H9 (cell line): ENCODE data around the gene ANKRD13D. TPM values are rescaled to one million over a fixed set of nuclear protein-coding genes. Genes with fewer than 3 reads are reported as not detected.

Source experiments
- DNase-seq: peaks from one replicate; pipeline ENCODE4 v3.0.0-alpha.2; 2017
- H2AFZ ChIP-seq: one replicate; pipeline ENCODE4 v1.6.1; 2013; ENCODE audit warnings: mild to moderate bottlenecking, low read length, control low read depth, moderate library complexity
- H2AK5ac ChIP-seq: 2 replicates; pipeline ENCODE4 v1.6.1; 2013; ENCODE audit warnings: low read length, control low read depth, mixed read lengths; ENCODE audit not compliant: insufficient read length
- H2BK120ac ChIP-seq: one replicate; pipeline ENCODE4 v1.6.1; 2013; ENCODE audit warnings: low read depth, mild to moderate bottlenecking, low read length, control low read depth, inconsistent platforms; ENCODE audit not compliant: poor library complexity, severe bottlenecking
- H2BK12ac ChIP-seq: 2 replicates; pipeline ENCODE4 v1.6.1; 2013; ENCODE audit warnings: low read length, control low read depth, mixed read lengths, low read depth; ENCODE audit not compliant: insufficient read length
- H2BK15ac ChIP-seq: 2 replicates; pipeline ENCODE4 v1.6.1; 2013; ENCODE audit warnings: low read depth, low read length, control low read depth
- H2BK20ac ChIP-seq: one replicate; pipeline ENCODE4 v1.6.1; 2013; ENCODE audit warnings: low read depth, mild to moderate bottlenecking, low read length, control low read depth, inconsistent platforms; ENCODE audit not compliant: poor library complexity, severe bottlenecking
- H2BK5ac ChIP-seq: 2 replicates; pipeline ENCODE4 v1.6.1; 2013; ENCODE audit warnings: low read length, control low read depth, mixed read lengths; ENCODE audit not compliant: insufficient read length
- H3K14ac ChIP-seq: 2 replicates; pipeline ENCODE4 v1.6.1; 2013; ENCODE audit warnings: low read length, control low read depth; ENCODE audit not compliant: insufficient read depth
- H3K18ac ChIP-seq: 2 replicates; pipeline ENCODE4 v1.6.1; 2013; ENCODE audit warnings: low read depth, mild to moderate bottlenecking, mixed read lengths, low read length, control low read depth; ENCODE audit not compliant: insufficient read length
- H3K23ac ChIP-seq: 2 replicates; pipeline ENCODE4 v1.6.1; 2013; ENCODE audit warnings: low read length, control low read depth, mixed read lengths, low read depth; ENCODE audit not compliant: insufficient read length
- H3K23me2 ChIP-seq: 2 replicates; pipeline ENCODE4 v1.6.1; 2013; ENCODE audit warnings: low read depth, mild to moderate bottlenecking, mixed read lengths, low read length, control low read depth; ENCODE audit not compliant: insufficient read length, poor library complexity, severe bottlenecking
- H3K27ac ChIP-seq: 2 replicates; pipeline ENCODE4 v1.5.1; 2013; ENCODE audit warnings: low read length, control low read depth, mixed read lengths, low read depth; ENCODE audit not compliant: insufficient read length
- H3K27me3 ChIP-seq: 2 replicates; pipeline ENCODE4 v1.6.1; 2013; ENCODE audit warnings: low read length, control low read depth, inconsistent platforms; ENCODE audit not compliant: insufficient read depth
- H3K4ac ChIP-seq: 2 replicates; pipeline ENCODE4 v1.6.1; 2013; ENCODE audit warnings: low read depth, mild to moderate bottlenecking, control low read depth, inconsistent platforms, low read length, moderate library complexity
- H3K4me1 ChIP-seq: 2 replicates; pipeline ENCODE4 v1.6.1; 2013; ENCODE audit warnings: low read length, control low read depth, inconsistent platforms; ENCODE audit not compliant: insufficient read depth
- H3K4me2 ChIP-seq: 2 replicates; pipeline ENCODE4 v1.6.1; 2013; ENCODE audit warnings: low read length, control low read depth, mixed read lengths; ENCODE audit not compliant: insufficient read length, insufficient read depth
- H3K56ac ChIP-seq: 2 replicates; pipeline ENCODE4 v1.6.1; 2013; ENCODE audit warnings: low read depth, mild to moderate bottlenecking, mixed read lengths, low read length, control low read depth; ENCODE audit not compliant: insufficient read length
- H3K79me1 ChIP-seq: 2 replicates; pipeline ENCODE4 v1.6.1; 2013; ENCODE audit warnings: low read depth, mild to moderate bottlenecking, moderate library complexity, low read length, control low read depth, inconsistent platforms; ENCODE audit not compliant: insufficient read depth, poor library complexity, severe bottlenecking
- H3K79me2 ChIP-seq: 2 replicates; pipeline ENCODE4 v1.6.1; 2013; ENCODE audit warnings: low read length, control low read depth, inconsistent platforms; ENCODE audit not compliant: insufficient read depth
- H3K9ac ChIP-seq: 2 replicates; pipeline ENCODE4 v1.6.1; 2013; ENCODE audit warnings: low read length, control low read depth, mixed read lengths; ENCODE audit not compliant: insufficient read length; ENCODE audit errors: extremely low read depth
- H3K9me3 ChIP-seq: one replicate; pipeline ENCODE4 v1.6.1; 2013; ENCODE audit warnings: low read depth, low read length, inconsistent platforms; ENCODE audit not compliant: control insufficient read depth
- H3T11ph ChIP-seq: one replicate; pipeline ENCODE4 v1.6.1; 2013; ENCODE audit warnings: mild to moderate bottlenecking, low read length, control low read depth, inconsistent platforms
- H4K20me1 ChIP-seq: one replicate; pipeline ENCODE4 v1.6.1; 2013; ENCODE audit not compliant: control insufficient read depth, insufficient read length, insufficient read depth
- H4K5ac ChIP-seq: 2 replicates; pipeline ENCODE4 v1.6.1; 2013; ENCODE audit warnings: low read depth, mild to moderate bottlenecking, mixed read lengths, low read length, control low read depth; ENCODE audit not compliant: insufficient read length
- H4K8ac ChIP-seq: replicated peaks from 2 replicates; pipeline ENCODE4 v1.6.1; 2013; ENCODE audit warnings: low read length, control low read depth, mixed read lengths, low read depth; ENCODE audit not compliant: insufficient read length
- H4K91ac ChIP-seq: 2 replicates; pipeline ENCODE4 v1.6.1; 2013; ENCODE audit warnings: low read depth, mild to moderate bottlenecking, moderate library complexity, mixed read lengths, low read length, control low read depth; ENCODE audit not compliant: insufficient read length
- H3K27ac Mint-ChIP-seq, 3 experiments: 2 replicates in 2 of 3; 3 replicates in 1 of 3; pipeline ENCODE4 v1.8.0; 2020 to 2021; ENCODE audit warnings: mixed read lengths in 3 of 3, mild to moderate bottlenecking in 1 of 3, moderate library complexity in 1 of 3
- H3K27me3 Mint-ChIP-seq: 2 replicates; pipeline ENCODE4 v1.8.0; 2021; ENCODE audit warnings: low read depth, mild to moderate bottlenecking, moderate library complexity, mixed read lengths
- H3K36me3 Mint-ChIP-seq, 3 experiments: 2 replicates in 2 of 3; 3 replicates in 1 of 3; pipeline ENCODE4 v1.8.0; 2020 to 2021; ENCODE audit warnings: low read depth in 3 of 3, mixed read lengths in 3 of 3; ENCODE audit not compliant: insufficient read depth in 1 of 3
- H3K4me1 Mint-ChIP-seq, 2 experiments: 2 replicates each; pipeline ENCODE4 v1.8.0; 2020; ENCODE audit warnings: mixed read lengths in 2 of 2
- H3K4me3 Mint-ChIP-seq, 2 experiments: 2 replicates in 1 of 2; 3 replicates in 1 of 2; pipeline ENCODE4 v1.8.0; 2020 to 2021; ENCODE audit warnings: mild to moderate bottlenecking in 2 of 2, mixed read lengths in 2 of 2, moderate library complexity in 1 of 2
- H3K9me3 Mint-ChIP-seq, 2 experiments: 2 replicates in 1 of 2; 3 replicates in 1 of 2; pipeline ENCODE4 v1.8.0; 2020; ENCODE audit warnings: mild to moderate bottlenecking in 2 of 2, mixed read lengths in 2 of 2, moderate library complexity in 1 of 2
- WGBS: extraction: QIAGEN DNeasy Blood & Tissue Kit; methylation state at CpG from one replicate; pipeline ENCODE4 v1.1.7; 2013; ENCODE audit warnings: missing lambda C conversion rate, low lambda C conversion rate, mixed read lengths; ENCODE audit not compliant: insufficient read length; ENCODE audit errors: extremely low coverage; 5-methylcytosine and 5-hydroxymethylcytosine counted together
- total RNA-seq: library from RNA; stranded (reverse); gene quantifications from 2 replicates; pipeline ENCODE4 v1.2.1, GENCODE V29; 2021
- TF ChIP-seq, protein P1 (sequence below): fragments of 200-600 bp; sonication (generic); conservative IDR thresholded peaks from 3 replicates; pipeline ENCODE4 v1.8.0; 2021; ENCODE audit warnings: antibody characterized with exemption, mild to moderate bottlenecking

Gene ANKRD13D
- total RNA-seq, 1 experiment from 2014 or later: 42.1 TPM

DNA sequence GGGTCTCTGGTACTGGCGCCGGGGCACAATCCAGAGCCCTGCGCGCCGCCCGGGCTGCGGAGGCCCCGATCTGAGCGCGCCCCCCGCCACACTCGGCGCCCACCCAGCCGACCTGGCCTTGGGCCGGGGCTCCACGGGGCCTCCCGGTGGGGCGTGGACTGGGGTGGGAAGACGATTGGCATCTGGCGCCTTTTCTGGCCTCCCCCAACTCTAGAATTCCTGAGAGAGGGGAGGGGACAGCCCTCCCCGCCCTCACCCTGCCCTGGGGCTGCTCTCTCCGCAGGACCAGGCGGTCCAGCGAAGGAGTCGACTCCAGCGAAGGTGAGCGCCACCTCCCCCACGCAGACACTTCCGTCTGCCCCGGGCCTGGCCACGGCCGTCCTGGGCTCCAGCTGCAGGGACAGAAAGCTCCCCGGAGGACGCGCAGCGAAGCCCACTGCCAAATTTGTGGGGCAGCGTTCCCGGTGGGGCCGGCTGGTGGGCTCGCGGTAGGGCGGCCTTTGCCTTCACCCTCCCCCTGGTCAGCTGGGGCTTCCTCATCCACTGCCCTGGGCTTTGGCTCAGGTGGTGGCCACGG lies 14.8 kb downstream of the ANKRD13D start:
- no peak overlapping the region; the same call in 1 of the 2 replicates for H3K14ac ChIP-seq
- no peak overlapping the region for H2BK15ac ChIP-seq
- H3K27ac ChIP-seq: no peak overlapping the region
- no peaks in the 10 kb centered on the region for H3K79me1 ChIP-seq
- H3K27me3 Mint-ChIP-seq: peaks cover 6% of the 10 kb centered on the region
- H3K4me2 ChIP-seq: peak overlapping the region; percentile 65
- H4K8ac ChIP-seq: no peak overlapping the region
- H3T11ph ChIP-seq: no peak overlapping the region
- H4K20me1 ChIP-seq: no peaks in the 10 kb centered on the region
- no peaks in the 10 kb centered on the region for H3K79me2 ChIP-seq
- H4K91ac ChIP-seq: no peak overlapping the region
- H3K18ac ChIP-seq: no peak overlapping the region
- peak; percentile 38 for DNase-seq
- no peak overlapping the region for H2BK20ac ChIP-seq
- no peaks in the 10 kb centered on the region for H3K27me3 ChIP-seq
- no peak overlapping the region for H3K23ac ChIP-seq
- H3K4me1 ChIP-seq: no peaks in the 10 kb centered on the region
- H2BK120ac ChIP-seq: no peak overlapping the region
- no peaks in the 10 kb centered on the region for H3K9me3 Mint-ChIP-seq
- H2AFZ ChIP-seq: no peak overlapping the region
- peaks cover 0 to 26% (median 8%) of the 10 kb centered on the region in 3 experiments; a peak in 4 of 7 replicates for H3K36me3 Mint-ChIP-seq
- H3K56ac ChIP-seq: no peak overlapping the region
- H3K27ac Mint-ChIP-seq: no peak overlapping the region
- H4K5ac ChIP-seq: no peak overlapping the region
- TF ChIP-seq, protein P1, sequence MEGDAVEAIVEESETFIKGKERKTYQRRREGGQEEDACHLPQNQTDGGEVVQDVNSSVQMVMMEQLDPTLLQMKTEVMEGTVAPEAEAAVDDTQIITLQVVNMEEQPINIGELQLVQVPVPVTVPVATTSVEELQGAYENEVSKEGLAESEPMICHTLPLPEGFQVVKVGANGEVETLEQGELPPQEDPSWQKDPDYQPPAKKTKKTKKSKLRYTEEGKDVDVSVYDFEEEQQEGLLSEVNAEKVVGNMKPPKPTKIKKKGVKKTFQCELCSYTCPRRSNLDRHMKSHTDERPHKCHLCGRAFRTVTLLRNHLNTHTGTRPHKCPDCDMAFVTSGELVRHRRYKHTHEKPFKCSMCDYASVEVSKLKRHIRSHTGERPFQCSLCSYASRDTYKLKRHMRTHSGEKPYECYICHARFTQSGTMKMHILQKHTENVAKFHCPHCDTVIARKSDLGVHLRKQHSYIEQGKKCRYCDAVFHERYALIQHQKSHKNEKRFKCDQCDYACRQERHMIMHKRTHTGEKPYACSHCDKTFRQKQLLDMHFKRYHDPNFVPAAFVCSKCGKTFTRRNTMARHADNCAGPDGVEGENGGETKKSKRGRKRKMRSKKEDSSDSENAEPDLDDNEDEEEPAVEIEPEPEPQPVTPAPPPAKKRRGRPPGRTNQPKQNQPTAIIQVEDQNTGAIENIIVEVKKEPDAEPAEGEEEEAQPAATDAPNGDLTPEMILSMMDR: no peak
- H3K9me3 ChIP-seq: no peaks in the 10 kb centered on the region
- peaks cover 11 to 16% of the 10 kb centered on the region in 2 experiments for H3K4me1 Mint-ChIP-seq
- no peak overlapping the region for H3K4ac ChIP-seq
- peak overlapping the region; percentile 65 to 74 for H3K4me3 Mint-ChIP-seq
- WGBS: no CpG with 5 or more reads among the region's 43 CpGs
- H3K9ac ChIP-seq: no peak overlapping the region
- no peak overlapping the region for H2BK12ac ChIP-seq
- no peak overlapping the region for H2AK5ac ChIP-seq
- H3K23me2 ChIP-seq: peaks cover 16% of the 10 kb centered on the region
- H2BK5ac ChIP-seq: no peak overlapping the region
